GM12892 (cell line): ENCODE measurements around the gene PCDHGA10.
"Not testable (repeated sequence)": the region's sequence is repeated elsewhere in the genome, so short reads cannot be mapped to it uniquely, and the experiment has no call there.

Experiments used
- POLR2A ChIP-seq: IDR thresholded peaks from 2 replicates; pipeline ENCODE4 v1.6.1; 2011; ENCODE audit warnings: low read depth, low read length, control low read depth
- POLR2AphosphoS5 ChIP-seq: IDR thresholded peaks from 2 replicates; pipeline ENCODE4 v1.6.1; 2011; ENCODE audit warnings: low read depth, low read length, control low read depth
- TAF1 ChIP-seq: IDR thresholded peaks from 2 replicates; pipeline ENCODE4 v1.6.1; 2011; ENCODE audit warnings: low read depth, mild to moderate bottlenecking, control low read depth, low read length, borderline replicate concordance

DNA sequence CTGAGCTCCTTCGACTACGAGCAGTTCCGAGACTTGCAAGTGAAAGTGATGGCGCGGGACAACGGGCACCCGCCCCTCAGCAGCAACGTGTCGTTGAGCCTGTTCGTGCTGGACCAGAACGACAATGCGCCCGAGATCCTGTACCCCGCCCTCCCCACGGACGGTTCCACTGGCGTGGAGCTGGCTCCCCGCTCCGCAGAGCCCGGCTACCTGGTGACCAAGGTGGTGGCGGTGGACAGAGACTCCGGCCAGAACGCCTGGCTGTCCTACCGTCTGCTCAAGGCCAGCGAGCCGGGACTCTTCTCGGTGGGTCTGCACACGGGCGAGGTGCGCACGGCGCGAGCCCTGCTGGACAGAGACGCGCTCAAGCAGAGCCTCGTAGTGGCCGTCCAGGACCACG is 19.5 kb downstream of the PCDHGA10 start:
- TF ChIP-seq POLR2A, POLR2AphosphoS5, TAF1: not testable (repeated sequence)
